DND-41 (cell line): ENCODE results near the gene ADD2.

Source experiments
- ATAC-seq: fragments of 200-7000 bp; cut with Tn5 transposase; 3 replicates; pipeline ENCODE4 v1.9.1; 2021; ENCODE audit warnings: low read depth; ENCODE audit not compliant: insufficient read depth
- DNase-seq: peaks from one replicate; pipeline ENCODE4 v3.0.0-alpha.2; 2020
- H2AFZ ChIP-seq: 2 replicates; pipeline ENCODE4 v1.6.0; 2012; ENCODE audit warnings: low read depth, low read length
- H3K27ac ChIP-seq: 2 replicates; pipeline ENCODE4 v1.5.1; 2012; ENCODE audit warnings: low read length, inconsistent platforms
- H3K27me3 ChIP-seq: fragments of 200-600 bp; sonication (generic); 2 replicates; pipeline ENCODE4 v1.6.0; 2012; ENCODE audit warnings: low read length, mild to moderate bottlenecking, inconsistent platforms; ENCODE audit not compliant: insufficient read depth, poor library complexity
- H3K36me3 ChIP-seq: 2 replicates; pipeline ENCODE4 v1.5.1; 2012; ENCODE audit warnings: low read length, inconsistent platforms; ENCODE audit not compliant: insufficient read depth
- H3K4me1 ChIP-seq: 2 replicates; pipeline ENCODE4 v1.5.1; 2012; ENCODE audit warnings: mild to moderate bottlenecking, low read length; ENCODE audit not compliant: insufficient read depth
- H3K4me2 ChIP-seq: 2 replicates; pipeline ENCODE4 v1.6.0; 2012; ENCODE audit warnings: mild to moderate bottlenecking, moderate library complexity, low read length, inconsistent platforms; ENCODE audit not compliant: insufficient read depth
- H3K4me3 ChIP-seq, 2 experiments: fragments of 200-600 bp in 1 of 2; shearing (Covaris generic) in 1 of 2; 2 replicates each; pipeline ENCODE4 v1.5.1; 2012 to 2016; ENCODE audit warnings: inconsistent platforms in 2 of 2, low read length in 2 of 2, mild to moderate bottlenecking in 2 of 2, low read depth in 1 of 2, moderate library complexity in 1 of 2
- H3K79me2 ChIP-seq: 2 replicates; pipeline ENCODE4 v1.6.0; 2012; ENCODE audit warnings: low read length, inconsistent platforms; ENCODE audit not compliant: insufficient read depth
- H3K9ac ChIP-seq: 2 replicates; pipeline ENCODE4 v1.6.0; 2012; ENCODE audit warnings: low read depth, mild to moderate bottlenecking, inconsistent platforms, low read length, moderate library complexity
- H3K9me3 ChIP-seq: 2 replicates; pipeline ENCODE4 v1.5.1; 2012; ENCODE audit warnings: low read length, moderate library complexity, mild to moderate bottlenecking, inconsistent platforms; ENCODE audit not compliant: insufficient read depth, severe bottlenecking
- H4K20me1 ChIP-seq: 2 replicates; pipeline ENCODE4 v1.6.0; 2012; ENCODE audit warnings: low read length; ENCODE audit not compliant: insufficient read depth
- EZH2 ChIP-seq: IDR thresholded peaks from 3 replicates; pipeline ENCODE4 v1.6.1; 2012; ENCODE audit warnings: borderline replicate concordance, low read depth, mild to moderate bottlenecking, moderate library complexity, low read length, inconsistent platforms; ENCODE audit not compliant: severe bottlenecking
- TF ChIP-seq, protein P1 (sequence below): IDR thresholded peaks from 2 replicates; pipeline ENCODE4 v1.5.1; 2012; ENCODE audit warnings: borderline replicate concordance, low read length, moderate library complexity, mild to moderate bottlenecking; ENCODE audit not compliant: poor library complexity, severe bottlenecking; ENCODE audit errors: extremely low read depth

Gene ADD2

GRCh38 chr2:70716951-70717350, 51.0 kb downstream of the ADD2 start:
- no peak overlapping the region for H3K9ac ChIP-seq
- no peak overlapping the region for H2AFZ ChIP-seq
- H3K27ac ChIP-seq = no peak overlapping the region
- no peak overlapping the region for H3K4me3 ChIP-seq
- no peaks in the 10 kb centered on the region for H3K9me3 ChIP-seq
- DNase-seq (no peak), ATAC-seq (no peak)
- H3K36me3 ChIP-seq = no peaks in the 10 kb centered on the region
- no peaks in the 10 kb centered on the region for H3K79me2 ChIP-seq
- H4K20me1 ChIP-seq = no peaks in the 10 kb centered on the region; the same call in 1 of the 2 replicates
- H3K27me3 ChIP-seq = peaks cover 40% of the 10 kb centered on the region
- H3K4me2 ChIP-seq = no peak overlapping the region
- no peak for TF ChIP-seq EZH2
- TF ChIP-seq, protein P1, sequence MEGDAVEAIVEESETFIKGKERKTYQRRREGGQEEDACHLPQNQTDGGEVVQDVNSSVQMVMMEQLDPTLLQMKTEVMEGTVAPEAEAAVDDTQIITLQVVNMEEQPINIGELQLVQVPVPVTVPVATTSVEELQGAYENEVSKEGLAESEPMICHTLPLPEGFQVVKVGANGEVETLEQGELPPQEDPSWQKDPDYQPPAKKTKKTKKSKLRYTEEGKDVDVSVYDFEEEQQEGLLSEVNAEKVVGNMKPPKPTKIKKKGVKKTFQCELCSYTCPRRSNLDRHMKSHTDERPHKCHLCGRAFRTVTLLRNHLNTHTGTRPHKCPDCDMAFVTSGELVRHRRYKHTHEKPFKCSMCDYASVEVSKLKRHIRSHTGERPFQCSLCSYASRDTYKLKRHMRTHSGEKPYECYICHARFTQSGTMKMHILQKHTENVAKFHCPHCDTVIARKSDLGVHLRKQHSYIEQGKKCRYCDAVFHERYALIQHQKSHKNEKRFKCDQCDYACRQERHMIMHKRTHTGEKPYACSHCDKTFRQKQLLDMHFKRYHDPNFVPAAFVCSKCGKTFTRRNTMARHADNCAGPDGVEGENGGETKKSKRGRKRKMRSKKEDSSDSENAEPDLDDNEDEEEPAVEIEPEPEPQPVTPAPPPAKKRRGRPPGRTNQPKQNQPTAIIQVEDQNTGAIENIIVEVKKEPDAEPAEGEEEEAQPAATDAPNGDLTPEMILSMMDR = no peak
- no peaks in the 10 kb centered on the region for H3K4me1 ChIP-seq

- H3K4me1 ChIP-seq = no peaks in the 10 kb centered on the region
- no peaks in the 10 kb centered on the region for H3K36me3 ChIP-seq
- no peak overlapping the region for H2AFZ ChIP-seq
- H3K79me2 ChIP-seq = no peaks in the 10 kb centered on the region
- no peaks in the 10 kb centered on the region for H3K9me3 ChIP-seq
- no peak overlapping the region for H3K4me2 ChIP-seq
- H4K20me1 ChIP-seq = no peaks in the 10 kb centered on the region; the same call in 1 of the 2 replicates
- H3K4me3 ChIP-seq = no peak overlapping the region
- H3K27ac ChIP-seq = no peak overlapping the region
- ATAC-seq (no peak), DNase-seq (no peak)
- no peak overlapping the region for H3K9ac ChIP-seq
- no peak for TF ChIP-seq EZH2
- peaks cover 40% of the 10 kb centered on the region for H3K27me3 ChIP-seq
Measured at GRCh38 chr2:70716131-70716743, 51.8 kb downstream of the ADD2 start.

- ATAC-seq (no peak), DNase-seq (no peak)
- H3K9me3 ChIP-seq = no peaks in the 10 kb centered on the region
- no peak overlapping the region for H3K4me3 ChIP-seq
- H2AFZ ChIP-seq = no peak overlapping the region
- H3K36me3 ChIP-seq = no peaks in the 10 kb centered on the region
- H3K4me1 ChIP-seq = no peaks in the 10 kb centered on the region
- no peak overlapping the region for H3K9ac ChIP-seq
- no peaks in the 10 kb centered on the region for H3K79me2 ChIP-seq
- no peaks in the 10 kb centered on the region; the same call in 1 of the 2 replicates for H4K20me1 ChIP-seq
- TF ChIP-seq, protein P1 = no peak
- no peak for TF ChIP-seq EZH2
- peaks cover 37% of the 10 kb centered on the region for H3K27me3 ChIP-seq
- no peak overlapping the region for H3K4me2 ChIP-seq
- H3K27ac ChIP-seq = no peak overlapping the region
Measured at GRCh38 chr2:70715071-70715985, 52.7 kb downstream of the ADD2 start.
